ENCODE measurements around the gene PHF21A.

- TF ChIP-seq TAF1 (conservative IDR thresholded peaks at IDR 0.05), result no peak
- TF ChIP-seq, protein P1, sequence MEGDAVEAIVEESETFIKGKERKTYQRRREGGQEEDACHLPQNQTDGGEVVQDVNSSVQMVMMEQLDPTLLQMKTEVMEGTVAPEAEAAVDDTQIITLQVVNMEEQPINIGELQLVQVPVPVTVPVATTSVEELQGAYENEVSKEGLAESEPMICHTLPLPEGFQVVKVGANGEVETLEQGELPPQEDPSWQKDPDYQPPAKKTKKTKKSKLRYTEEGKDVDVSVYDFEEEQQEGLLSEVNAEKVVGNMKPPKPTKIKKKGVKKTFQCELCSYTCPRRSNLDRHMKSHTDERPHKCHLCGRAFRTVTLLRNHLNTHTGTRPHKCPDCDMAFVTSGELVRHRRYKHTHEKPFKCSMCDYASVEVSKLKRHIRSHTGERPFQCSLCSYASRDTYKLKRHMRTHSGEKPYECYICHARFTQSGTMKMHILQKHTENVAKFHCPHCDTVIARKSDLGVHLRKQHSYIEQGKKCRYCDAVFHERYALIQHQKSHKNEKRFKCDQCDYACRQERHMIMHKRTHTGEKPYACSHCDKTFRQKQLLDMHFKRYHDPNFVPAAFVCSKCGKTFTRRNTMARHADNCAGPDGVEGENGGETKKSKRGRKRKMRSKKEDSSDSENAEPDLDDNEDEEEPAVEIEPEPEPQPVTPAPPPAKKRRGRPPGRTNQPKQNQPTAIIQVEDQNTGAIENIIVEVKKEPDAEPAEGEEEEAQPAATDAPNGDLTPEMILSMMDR (IDR thresholded peaks at IDR 0.05; ENCODE audit: low read depth, low read length, missing input control), result no peak
- no peak for TF ChIP-seq YY1 (IDR thresholded peaks at IDR 0.05)
- TF ChIP-seq ZBTB33 (IDR thresholded peaks at IDR 0.05), result no peak
- TF ChIP-seq JUND (IDR thresholded peaks at IDR 0.05), result no peak
- TF ChIP-seq, protein P2, sequence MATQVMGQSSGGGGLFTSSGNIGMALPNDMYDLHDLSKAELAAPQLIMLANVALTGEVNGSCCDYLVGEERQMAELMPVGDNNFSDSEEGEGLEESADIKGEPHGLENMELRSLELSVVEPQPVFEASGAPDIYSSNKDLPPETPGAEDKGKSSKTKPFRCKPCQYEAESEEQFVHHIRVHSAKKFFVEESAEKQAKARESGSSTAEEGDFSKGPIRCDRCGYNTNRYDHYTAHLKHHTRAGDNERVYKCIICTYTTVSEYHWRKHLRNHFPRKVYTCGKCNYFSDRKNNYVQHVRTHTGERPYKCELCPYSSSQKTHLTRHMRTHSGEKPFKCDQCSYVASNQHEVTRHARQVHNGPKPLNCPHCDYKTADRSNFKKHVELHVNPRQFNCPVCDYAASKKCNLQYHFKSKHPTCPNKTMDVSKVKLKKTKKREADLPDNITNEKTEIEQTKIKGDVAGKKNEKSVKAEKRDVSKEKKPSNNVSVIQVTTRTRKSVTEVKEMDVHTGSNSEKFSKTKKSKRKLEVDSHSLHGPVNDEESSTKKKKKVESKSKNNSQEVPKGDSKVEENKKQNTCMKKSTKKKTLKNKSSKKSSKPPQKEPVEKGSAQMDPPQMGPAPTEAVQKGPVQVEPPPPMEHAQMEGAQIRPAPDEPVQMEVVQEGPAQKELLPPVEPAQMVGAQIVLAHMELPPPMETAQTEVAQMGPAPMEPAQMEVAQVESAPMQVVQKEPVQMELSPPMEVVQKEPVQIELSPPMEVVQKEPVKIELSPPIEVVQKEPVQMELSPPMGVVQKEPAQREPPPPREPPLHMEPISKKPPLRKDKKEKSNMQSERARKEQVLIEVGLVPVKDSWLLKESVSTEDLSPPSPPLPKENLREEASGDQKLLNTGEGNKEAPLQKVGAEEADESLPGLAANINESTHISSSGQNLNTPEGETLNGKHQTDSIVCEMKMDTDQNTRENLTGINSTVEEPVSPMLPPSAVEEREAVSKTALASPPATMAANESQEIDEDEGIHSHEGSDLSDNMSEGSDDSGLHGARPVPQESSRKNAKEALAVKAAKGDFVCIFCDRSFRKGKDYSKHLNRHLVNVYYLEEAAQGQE (IDR thresholded peaks at IDR 0.05), result no peak
- no peak for TF ChIP-seq SP1 (IDR thresholded peaks at IDR 0.05)
- TF ChIP-seq, protein P3, sequence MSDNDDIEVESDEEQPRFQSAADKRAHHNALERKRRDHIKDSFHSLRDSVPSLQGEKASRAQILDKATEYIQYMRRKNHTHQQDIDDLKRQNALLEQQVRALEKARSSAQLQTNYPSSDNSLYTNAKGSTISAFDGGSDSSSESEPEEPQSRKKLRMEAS (IDR thresholded peaks at IDR 0.05), result no peak
These were observed 30.9 kb downstream of the PHF21A start for GRCh38 chr11:46090375-46090774.
